Measurements from ENCODE around the gene AOPEP. TPM values are rescaled to one million over a fixed set of nuclear protein-coding genes. Genes with fewer than 3 reads are reported as not detected.

The AOPEP gene
- total RNA-seq, 2 donors from 2014 or later: 81.5 to 224 TPM

GRCh38 chr9:95102001-95102433 is 375.5 kb downstream of the AOPEP start:
- Histone ChIP-seq H3K4me1 (peaks cover 87% of the 10 kb centered on the region), H3K27ac (peak overlapping the region; percentile 46 to 71 (median 56))
- WGBS, 2 donors: 26 to 41% methylated on average over 8 of the region's 8 CpGs

GRCh38 chr9:95102572-95102971 is 376.1 kb downstream of the AOPEP start:
- Histone ChIP-seq H3K4me1 (peaks cover 93% of the 10 kb centered on the region), H3K27ac (peak overlapping the region; percentile 46 to 71 (median 56)), H3K27me3 (no peaks in the 10 kb centered on the region), H3K36me3 (replicated peaks in 1 of 2; ENCODE audit: insufficient read depth in 1 of 2, low read depth in 2 of 2) (no peaks in the 10 kb centered on the region), H3K4me3 (no peak overlapping the region), H3K9me3 (no peaks in the 10 kb centered on the region)
- ATAC-seq: peak; percentile 36
- TF ChIP-seq POLR2A (IDR thresholded peaks at IDR 0.05) (no peak), CTCF (IDR thresholded peaks at IDR 0.05) (peak in 1 of 7 experiments; percentile 12)
- DNase-seq: peak in 2 of 4 donors; percentile 56 to 58
- WGBS, 2 donors: 48% methylated on average over 13 to 18 of the region's 18 CpGs
- intact Hi-C loops (cut with DNase I): no loop called here

More at GRCh38 chr9:95102001-95102433, 375.5 kb downstream of the AOPEP start:
- DNase-seq: no peak
- TF ChIP-seq CTCF (IDR thresholded peaks at IDR 0.05) (no peak), POLR2A (IDR thresholded peaks at IDR 0.05) (no peak)
- Histone ChIP-seq H3K4me3 (no peak overlapping the region), H3K36me3 (replicated peaks in 1 of 2; ENCODE audit: insufficient read depth in 1 of 2, low read depth in 2 of 2) (no peaks in the 10 kb centered on the region), H3K9me3 (no peaks in the 10 kb centered on the region), H3K27me3 (no peaks in the 10 kb centered on the region)
- intact Hi-C loops (cut with DNase I): no loop called here
- no peak for ATAC-seq

- no peaks in the 10 kb centered on the region for H3K27me3 ChIP-seq
- H3K27ac ChIP-seq: peak overlapping the region in 3 of 4 donors; percentile 2 to 71 (median 12)
- DNase-seq (no peak), ATAC-seq (no peak)
- WGBS, 2 donors: 75 to 76% methylated on average over 15 of the region's 15 CpGs
- intact Hi-C loops (cut with DNase I): no loop called here
- H3K4me3 ChIP-seq: no peak overlapping the region
- no peaks in the 10 kb centered on the region for H3K36me3 ChIP-seq (replicated peaks in 1 of 2; ENCODE audit: insufficient read depth in 1 of 2, low read depth in 2 of 2)
- no peak for TF ChIP-seq POLR2A (IDR thresholded peaks at IDR 0.05)
- H3K9me3 ChIP-seq: no peaks in the 10 kb centered on the region
- H3K4me1 ChIP-seq: peaks cover 92% of the 10 kb centered on the region
Measured at GRCh38 chr9:95103281-95103771, 376.8 kb downstream of the AOPEP start.

- Histone ChIP-seq H3K27me3 (no peaks in the 10 kb centered on the region), H3K9me3 (no peaks in the 10 kb centered on the region), H3K4me3 (no peak overlapping the region), H3K27ac (peak overlapping the region; percentile 2 to 71 (median 18)), H3K4me1 (peaks cover 85% of the 10 kb centered on the region), H3K36me3 (replicated peaks in 1 of 2; ENCODE audit: insufficient read depth in 1 of 2, low read depth in 2 of 2) (peaks cover 0 to under 1% of the 10 kb centered on the region in 2 donors)
- WGBS, 2 donors: 64 to 65% methylated on average over 12 to 18 of the region's 20 CpGs
- no peak for ATAC-seq
- no peak for DNase-seq
- intact Hi-C loops (cut with DNase I): no loop called here
- TF ChIP-seq CTCF (IDR thresholded peaks at IDR 0.05) (no peak), POLR2A (IDR thresholded peaks at IDR 0.05) (no peak)
Measured at GRCh38 chr9:95103871-95104580, 377.5 kb downstream of the AOPEP start.

GRCh38 chr9:95104581-95104960 is 378.1 kb downstream of the AOPEP start:
- Histone ChIP-seq H3K27me3 (no peaks in the 10 kb centered on the region), H3K4me3 (no peak overlapping the region), H3K4me1 (peaks cover 79% of the 10 kb centered on the region), H3K27ac (peak overlapping the region; percentile 12 to 71 (median 26)), H3K9me3 (no peaks in the 10 kb centered on the region), H3K36me3 (replicated peaks in 1 of 2; ENCODE audit: insufficient read depth in 1 of 2, low read depth in 2 of 2) (peaks cover 0 to 4% of the 10 kb centered on the region in 2 donors)
- DNase-seq (no peak), ATAC-seq (no peak)
- WGBS, 2 donors: 82 to 93% methylated on average over 5 to 8 of the region's 8 CpGs
- intact Hi-C loops (cut with DNase I): no loop called here
- no peak for TF ChIP-seq CTCF (IDR thresholded peaks at IDR 0.05)
- TF ChIP-seq POLR2A (IDR thresholded peaks at IDR 0.05): no peak
